B cell (primary cell): Measurements from ENCODE around the gene PSG1. TPM values are rescaled to one million over a fixed set of nuclear protein-coding genes. Genes with fewer than 3 reads are reported as not detected.
"Not testable (repeated sequence)": the region's sequence is repeated elsewhere in the genome, so short reads cannot be mapped to it uniquely, and the experiment has no call there.

Experiments
- ATAC-seq: fragments of 200-7000 bp; cut with Tn5 transposase; one replicate; pipeline ENCODE4 v1.10.0; 2021; ENCODE audit warnings: low read depth, mild to moderate bottlenecking, moderate number of reproducible peaks, moderate library complexity
- CTCF ChIA-PET: fragments of 350-600 bp; sonication (Branson Sonifier 250); formaldehyde crosslinking; loops from one replicate; lab custom pipeline; 2021; ENCODE audit warnings: antibody characterized with exemption, inconsistent platforms; lab: Charles Lee
- POLR2A ChIA-PET: fragments of 350-600 bp; sonication (Branson Sonifier 250); formaldehyde crosslinking; loops from one replicate; lab custom pipeline; 2021; ENCODE audit warnings: antibody characterized with exemption; lab: Charles Lee
- DNase-seq: peaks from one replicate; pipeline ENCODE4 v3.0.0; 2013
- H2AFZ ChIP-seq: 2 replicates; pipeline ENCODE4 v1.6.1; 2012; ENCODE audit warnings: mild to moderate bottlenecking, low read depth, low read length; ENCODE audit not compliant: insufficient read depth, poor library complexity, severe bottlenecking
- H3K27ac ChIP-seq, 2 donors: 1 replicate in 1 of 2; 2 replicates in 1 of 2; pipeline ENCODE4 v1.5.1; 2012 to 2013; ENCODE audit warnings: low read length in 2 of 2, mild to moderate bottlenecking in 2 of 2, moderate library complexity in 1 of 2
- H3K27me3 ChIP-seq, 4 experiments: fragments of 200-600 bp in 1 of 4; sonication (generic) in 1 of 4; replicated peaks in 1 of 4; 1 replicate in 2 of 4; 2 replicates in 2 of 4; pipeline versions ENCODE4 v1.6.1 to v1.7.0; 2013 to 2016; ENCODE audit warnings: low read length in 3 of 4, mild to moderate bottlenecking in 2 of 4, mixed read lengths in 1 of 4, moderate library complexity in 1 of 4; ENCODE audit not compliant: insufficient read depth in 4 of 4, control insufficient read depth in 3 of 4; ENCODE audit errors: control extremely low read depth in 1 of 4
- H3K36me3 ChIP-seq, 2 experiments: replicated peaks in 1 of 2; 1 replicate in 1 of 2; 2 replicates in 1 of 2; pipeline versions ENCODE4 v1.6.1 to v1.7.1; 2013; ENCODE audit warnings: low read length in 1 of 2; ENCODE audit not compliant: insufficient read depth in 2 of 2, control insufficient read depth in 1 of 2; ENCODE audit errors: control extremely low read depth in 1 of 2, extremely low read depth in 1 of 2
- H3K4me1 ChIP-seq, 2 donors: fragments of 200-600 bp in 1 of 2; sonication (generic) in 1 of 2; 1 replicate in 1 of 2; 2 replicates in 1 of 2; pipeline versions ENCODE4 v1.5.1 to v1.6.1; 2013 to 2017; ENCODE audit warnings: low read length in 2 of 2; ENCODE audit not compliant: control insufficient read depth in 2 of 2, insufficient read depth in 2 of 2
- H3K4me2 ChIP-seq: replicated peaks from 2 replicates; pipeline ENCODE3; 2012; ENCODE audit warnings: mild to moderate bottlenecking, low read depth, low read length; ENCODE audit not compliant: poor library complexity, severe bottlenecking
- H3K4me3 ChIP-seq, 5 experiments: fragments of 200-600 bp in 1 of 5; sonication (generic) in 1 of 5; 1 replicate in 3 of 5; 2 replicates in 2 of 5; pipeline versions ENCODE4 v1.5.1 to v1.7.0; 2011 to 2016; ENCODE audit warnings: low read length in 4 of 5, mild to moderate bottlenecking in 4 of 5, low read depth in 2 of 5, control low read depth in 1 of 5, moderate library complexity in 1 of 5; ENCODE audit not compliant: insufficient read depth in 1 of 5; ENCODE audit errors: control extremely low read depth in 1 of 5, extremely low read depth in 1 of 5
- H3K79me2 ChIP-seq: fragments of 200-600 bp; sonication (generic); one replicate; pipeline ENCODE4 v1.6.0; 2016; ENCODE audit warnings: low read length; ENCODE audit not compliant: control insufficient read depth, insufficient read depth
- H3K9ac ChIP-seq: fragments of 200-600 bp; sonication (generic); 2 replicates; pipeline ENCODE4 v1.6.1; 2017; ENCODE audit warnings: mild to moderate bottlenecking, low read length, moderate library complexity
- H3K9me3 ChIP-seq, 3 donors: one replicate each; pipeline versions ENCODE4 v1.6.1 to v1.7.1; 2013; ENCODE audit warnings: low read length in 2 of 3; ENCODE audit not compliant: control insufficient read depth in 2 of 3, insufficient read depth in 1 of 3; ENCODE audit errors: control extremely low read depth in 1 of 3
- H4K20me1 ChIP-seq: 2 replicates; pipeline ENCODE4 v1.6.0; 2012; ENCODE audit warnings: mild to moderate bottlenecking, low read length; ENCODE audit not compliant: insufficient read depth, control insufficient read depth, poor library complexity, severe bottlenecking
- H3K27ac Mint-ChIP-seq: one replicate; pipeline ENCODE4 v1.8.0; 2021; ENCODE audit warnings: mixed read lengths
- H3K27me3 Mint-ChIP-seq: one replicate; pipeline ENCODE4 v1.8.0; 2021; ENCODE audit warnings: mixed read lengths
- H3K4me1 Mint-ChIP-seq: one replicate; pipeline ENCODE4 v1.8.0; 2021; ENCODE audit warnings: mixed read lengths
- H3K4me3 Mint-ChIP-seq: one replicate; pipeline ENCODE4 v1.8.0; 2021; ENCODE audit warnings: mixed read lengths
- H3K9me3 Mint-ChIP-seq: one replicate; pipeline ENCODE4 v1.8.0; 2022; ENCODE audit warnings: mixed read lengths; ENCODE audit not compliant: insufficient read depth
- EZH2 ChIP-seq: IDR thresholded peaks from 2 replicates; pipeline ENCODE4 v1.6.1; 2012; ENCODE audit warnings: borderline replicate concordance, low read depth, mild to moderate bottlenecking, moderate library complexity, low read length; ENCODE audit not compliant: insufficient read depth, poor library complexity, severe bottlenecking
- WGBS: methylation state at CpG from one replicate; pipeline ENCODE4 v1.1.5; 2013; ENCODE audit warnings: missing lambda C conversion rate; ENCODE audit not compliant: insufficient coverage; 5-methylcytosine and 5-hydroxymethylcytosine counted together
- intact Hi-C: fragments of 100-400 bp; cut with micrococcal nuclease; formaldehyde crosslinking; loops from one replicate; pipeline ENCODE4 v1.10.0; 2022
- polyA plus RNA-seq: library from polyadenylated mRNA; depleted of rRNA; stranded (reverse); fragments of >200 nt; gene quantifications from 2 replicates; pipeline ENCODE4 v1.2.3, GENCODE V29; 2012
- total RNA-seq, 2 donors: library from RNA; stranded (reverse); fragments of 120-200 nt in 1 of 2; gene quantifications; 1 replicate in 1 of 2; 2 replicates in 1 of 2; pipeline versions ENCODE4 v1.2.3 to v1.2.4, GENCODE V29; 2013 to 2022
- TF ChIP-seq, protein P1 (sequence below): fragments of 200-600 bp; IDR thresholded peaks from one replicate; pipeline ENCODE4 v1.8.0; 2022; ENCODE audit warnings: antibody characterized with exemption, mild to moderate bottlenecking

Gene PSG1
- total and polyA plus RNA-seq, 2 donors (not counting 1 experiment from before 2014, with no cell fraction given), result not detected

DNA sequence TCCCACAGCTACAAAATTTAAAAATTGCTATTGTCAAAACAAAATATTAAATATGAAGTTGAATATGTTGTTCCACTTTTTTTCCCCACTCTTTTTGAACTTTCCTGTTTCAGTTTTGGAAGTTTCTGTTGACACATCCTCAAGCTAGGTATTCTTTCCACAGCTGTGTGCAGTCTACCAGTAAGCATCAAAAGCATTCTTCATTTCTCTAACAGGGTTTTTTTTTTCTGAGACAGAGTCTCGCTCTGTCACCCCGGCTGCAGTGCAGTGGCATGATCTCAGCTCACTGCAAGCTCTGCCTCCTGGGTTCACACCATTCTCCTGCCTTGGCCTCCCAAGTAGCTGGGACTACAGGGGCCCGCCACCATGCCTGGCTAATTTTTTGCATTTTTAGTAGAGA, 5.4 kb downstream of the PSG1 start:
- CTCF ChIA-PET, POLR2A ChIA-PET, H3K4me3 Mint-ChIP-seq, intact Hi-C loops, H2AFZ ChIP-seq, H3K27ac Mint-ChIP-seq, H3K36me3 ChIP-seq, H3K79me2 ChIP-seq, H3K4me1 ChIP-seq, DNase-seq, H3K27me3 ChIP-seq, H3K9me3 ChIP-seq, ATAC-seq, H3K9ac ChIP-seq, H4K20me1 ChIP-seq, H3K27ac ChIP-seq, H3K4me1 Mint-ChIP-seq, H3K9me3 Mint-ChIP-seq, H3K4me3 ChIP-seq, H3K4me2 ChIP-seq: not testable (repeated sequence)
- peaks cover 16% of the 10 kb centered on the region for H3K27me3 Mint-ChIP-seq
- WGBS, result 90% methylated on average over 3 of the region's 3 CpGs

DNA sequence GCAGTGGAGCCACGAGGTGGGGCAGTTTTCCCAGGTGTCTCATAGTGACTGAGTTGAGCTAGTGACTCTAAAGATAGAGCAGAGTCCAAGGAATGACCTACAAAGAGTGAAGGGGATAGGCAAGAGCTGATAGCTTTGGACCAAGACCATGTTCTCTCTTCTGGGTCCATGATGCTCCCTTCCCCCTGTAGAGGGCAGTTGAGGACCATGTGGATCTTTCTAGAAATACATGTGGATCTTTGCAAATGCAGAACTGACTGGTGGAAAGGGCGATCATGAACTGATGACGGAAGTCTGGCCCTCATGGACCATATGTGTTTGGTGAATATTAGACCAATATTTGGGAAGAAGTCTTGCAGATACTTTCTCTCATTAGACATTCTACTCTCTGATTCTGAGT, 6.9 kb downstream of the PSG1 start:
- ChIA-PET POLR2A (no interaction called here), CTCF (no interaction called here)
- WGBS, result 0% methylated on average over 1 of the region's 3 CpGs
- intact Hi-C loops, result no loop called here
- no peaks in the 10 kb centered on the region for H3K36me3 ChIP-seq
- no peaks in the 10 kb centered on the region for H4K20me1 ChIP-seq
- DNase-seq (no peak), ATAC-seq (no peak)
- no peaks in the 10 kb centered on the region for H3K4me1 ChIP-seq
- H2AFZ ChIP-seq, result no peak overlapping the region
- no peaks in the 10 kb centered on the region for H3K4me1 Mint-ChIP-seq
- H3K79me2 ChIP-seq, result no peaks in the 10 kb centered on the region
- TF ChIP-seq EZH2, result no peak
- TF ChIP-seq, protein P1, sequence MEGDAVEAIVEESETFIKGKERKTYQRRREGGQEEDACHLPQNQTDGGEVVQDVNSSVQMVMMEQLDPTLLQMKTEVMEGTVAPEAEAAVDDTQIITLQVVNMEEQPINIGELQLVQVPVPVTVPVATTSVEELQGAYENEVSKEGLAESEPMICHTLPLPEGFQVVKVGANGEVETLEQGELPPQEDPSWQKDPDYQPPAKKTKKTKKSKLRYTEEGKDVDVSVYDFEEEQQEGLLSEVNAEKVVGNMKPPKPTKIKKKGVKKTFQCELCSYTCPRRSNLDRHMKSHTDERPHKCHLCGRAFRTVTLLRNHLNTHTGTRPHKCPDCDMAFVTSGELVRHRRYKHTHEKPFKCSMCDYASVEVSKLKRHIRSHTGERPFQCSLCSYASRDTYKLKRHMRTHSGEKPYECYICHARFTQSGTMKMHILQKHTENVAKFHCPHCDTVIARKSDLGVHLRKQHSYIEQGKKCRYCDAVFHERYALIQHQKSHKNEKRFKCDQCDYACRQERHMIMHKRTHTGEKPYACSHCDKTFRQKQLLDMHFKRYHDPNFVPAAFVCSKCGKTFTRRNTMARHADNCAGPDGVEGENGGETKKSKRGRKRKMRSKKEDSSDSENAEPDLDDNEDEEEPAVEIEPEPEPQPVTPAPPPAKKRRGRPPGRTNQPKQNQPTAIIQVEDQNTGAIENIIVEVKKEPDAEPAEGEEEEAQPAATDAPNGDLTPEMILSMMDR, result no peak
- H3K27me3 ChIP-seq, result no peaks in the 10 kb centered on the region
- peaks cover 16% of the 10 kb centered on the region for H3K27me3 Mint-ChIP-seq
- H3K9me3 Mint-ChIP-seq, result no peaks in the 10 kb centered on the region
- H3K9me3 ChIP-seq, result no peaks in the 10 kb centered on the region
- H3K27ac Mint-ChIP-seq, result no peak overlapping the region
- no peak overlapping the region for H3K4me3 Mint-ChIP-seq
- H3K9ac ChIP-seq, result no peak overlapping the region
- H3K27ac ChIP-seq, result no peak overlapping the region
- no peak overlapping the region for H3K4me2 ChIP-seq
- no peak overlapping the region for H3K4me3 ChIP-seq
